H9 (cell line): ENCODE data around the gene TMIE. TPM values are rescaled to one million over a fixed set of nuclear protein-coding genes. Genes with fewer than 3 reads are reported as not detected.

Experiments
- DNase-seq: peaks from one replicate; pipeline ENCODE4 v3.0.0-alpha.2; 2017
- H2AFZ ChIP-seq: one replicate; pipeline ENCODE4 v1.6.1; 2013; ENCODE audit warnings: mild to moderate bottlenecking, low read length, control low read depth, moderate library complexity
- H2AK5ac ChIP-seq: 2 replicates; pipeline ENCODE4 v1.6.1; 2013; ENCODE audit warnings: low read length, control low read depth, mixed read lengths; ENCODE audit not compliant: insufficient read length
- H2BK120ac ChIP-seq: one replicate; pipeline ENCODE4 v1.6.1; 2013; ENCODE audit warnings: low read depth, mild to moderate bottlenecking, low read length, control low read depth, inconsistent platforms; ENCODE audit not compliant: poor library complexity, severe bottlenecking
- H2BK12ac ChIP-seq: 2 replicates; pipeline ENCODE4 v1.6.1; 2013; ENCODE audit warnings: low read length, control low read depth, mixed read lengths, low read depth; ENCODE audit not compliant: insufficient read length
- H2BK15ac ChIP-seq: 2 replicates; pipeline ENCODE4 v1.6.1; 2013; ENCODE audit warnings: low read depth, low read length, control low read depth
- H2BK20ac ChIP-seq: one replicate; pipeline ENCODE4 v1.6.1; 2013; ENCODE audit warnings: low read depth, mild to moderate bottlenecking, low read length, control low read depth, inconsistent platforms; ENCODE audit not compliant: poor library complexity, severe bottlenecking
- H2BK5ac ChIP-seq: 2 replicates; pipeline ENCODE4 v1.6.1; 2013; ENCODE audit warnings: low read length, control low read depth, mixed read lengths; ENCODE audit not compliant: insufficient read length
- H3K14ac ChIP-seq: 2 replicates; pipeline ENCODE4 v1.6.1; 2013; ENCODE audit warnings: low read length, control low read depth; ENCODE audit not compliant: insufficient read depth
- H3K18ac ChIP-seq: 2 replicates; pipeline ENCODE4 v1.6.1; 2013; ENCODE audit warnings: low read depth, mild to moderate bottlenecking, mixed read lengths, low read length, control low read depth; ENCODE audit not compliant: insufficient read length
- H3K23ac ChIP-seq: 2 replicates; pipeline ENCODE4 v1.6.1; 2013; ENCODE audit warnings: low read length, control low read depth, mixed read lengths, low read depth; ENCODE audit not compliant: insufficient read length
- H3K23me2 ChIP-seq: 2 replicates; pipeline ENCODE4 v1.6.1; 2013; ENCODE audit warnings: low read depth, mild to moderate bottlenecking, mixed read lengths, low read length, control low read depth; ENCODE audit not compliant: insufficient read length, poor library complexity, severe bottlenecking
- H3K27ac ChIP-seq: 2 replicates; pipeline ENCODE4 v1.5.1; 2013; ENCODE audit warnings: low read length, control low read depth, mixed read lengths, low read depth; ENCODE audit not compliant: insufficient read length
- H3K27me3 ChIP-seq: 2 replicates; pipeline ENCODE4 v1.6.1; 2013; ENCODE audit warnings: low read length, control low read depth, inconsistent platforms; ENCODE audit not compliant: insufficient read depth
- H3K4ac ChIP-seq: 2 replicates; pipeline ENCODE4 v1.6.1; 2013; ENCODE audit warnings: low read depth, mild to moderate bottlenecking, control low read depth, inconsistent platforms, low read length, moderate library complexity
- H3K4me1 ChIP-seq: 2 replicates; pipeline ENCODE4 v1.6.1; 2013; ENCODE audit warnings: low read length, control low read depth, inconsistent platforms; ENCODE audit not compliant: insufficient read depth
- H3K4me2 ChIP-seq: 2 replicates; pipeline ENCODE4 v1.6.1; 2013; ENCODE audit warnings: low read length, control low read depth, mixed read lengths; ENCODE audit not compliant: insufficient read length, insufficient read depth
- H3K56ac ChIP-seq: 2 replicates; pipeline ENCODE4 v1.6.1; 2013; ENCODE audit warnings: low read depth, mild to moderate bottlenecking, mixed read lengths, low read length, control low read depth; ENCODE audit not compliant: insufficient read length
- H3K79me1 ChIP-seq: 2 replicates; pipeline ENCODE4 v1.6.1; 2013; ENCODE audit warnings: low read depth, mild to moderate bottlenecking, moderate library complexity, low read length, control low read depth, inconsistent platforms; ENCODE audit not compliant: insufficient read depth, poor library complexity, severe bottlenecking
- H3K79me2 ChIP-seq: 2 replicates; pipeline ENCODE4 v1.6.1; 2013; ENCODE audit warnings: low read length, control low read depth, inconsistent platforms; ENCODE audit not compliant: insufficient read depth
- H3K9ac ChIP-seq: 2 replicates; pipeline ENCODE4 v1.6.1; 2013; ENCODE audit warnings: low read length, control low read depth, mixed read lengths; ENCODE audit not compliant: insufficient read length; ENCODE audit errors: extremely low read depth
- H3K9me3 ChIP-seq: one replicate; pipeline ENCODE4 v1.6.1; 2013; ENCODE audit warnings: low read depth, low read length, inconsistent platforms; ENCODE audit not compliant: control insufficient read depth
- H3T11ph ChIP-seq: one replicate; pipeline ENCODE4 v1.6.1; 2013; ENCODE audit warnings: mild to moderate bottlenecking, low read length, control low read depth, inconsistent platforms
- H4K20me1 ChIP-seq: one replicate; pipeline ENCODE4 v1.6.1; 2013; ENCODE audit not compliant: control insufficient read depth, insufficient read length, insufficient read depth
- H4K5ac ChIP-seq: 2 replicates; pipeline ENCODE4 v1.6.1; 2013; ENCODE audit warnings: low read depth, mild to moderate bottlenecking, mixed read lengths, low read length, control low read depth; ENCODE audit not compliant: insufficient read length
- H4K8ac ChIP-seq: replicated peaks from 2 replicates; pipeline ENCODE4 v1.6.1; 2013; ENCODE audit warnings: low read length, control low read depth, mixed read lengths, low read depth; ENCODE audit not compliant: insufficient read length
- H4K91ac ChIP-seq: 2 replicates; pipeline ENCODE4 v1.6.1; 2013; ENCODE audit warnings: low read depth, mild to moderate bottlenecking, moderate library complexity, mixed read lengths, low read length, control low read depth; ENCODE audit not compliant: insufficient read length
- H3K27ac Mint-ChIP-seq, 3 experiments: 2 replicates in 2 of 3; 3 replicates in 1 of 3; pipeline ENCODE4 v1.8.0; 2020 to 2021; ENCODE audit warnings: mixed read lengths in 3 of 3, mild to moderate bottlenecking in 1 of 3, moderate library complexity in 1 of 3
- H3K27me3 Mint-ChIP-seq: 2 replicates; pipeline ENCODE4 v1.8.0; 2021; ENCODE audit warnings: low read depth, mild to moderate bottlenecking, moderate library complexity, mixed read lengths
- H3K36me3 Mint-ChIP-seq, 3 experiments: 2 replicates in 2 of 3; 3 replicates in 1 of 3; pipeline ENCODE4 v1.8.0; 2020 to 2021; ENCODE audit warnings: low read depth in 3 of 3, mixed read lengths in 3 of 3; ENCODE audit not compliant: insufficient read depth in 1 of 3
- H3K4me1 Mint-ChIP-seq, 2 experiments: 2 replicates each; pipeline ENCODE4 v1.8.0; 2020; ENCODE audit warnings: mixed read lengths in 2 of 2
- H3K4me3 Mint-ChIP-seq, 2 experiments: 2 replicates in 1 of 2; 3 replicates in 1 of 2; pipeline ENCODE4 v1.8.0; 2020 to 2021; ENCODE audit warnings: mild to moderate bottlenecking in 2 of 2, mixed read lengths in 2 of 2, moderate library complexity in 1 of 2
- H3K9me3 Mint-ChIP-seq, 2 experiments: 2 replicates in 1 of 2; 3 replicates in 1 of 2; pipeline ENCODE4 v1.8.0; 2020; ENCODE audit warnings: mild to moderate bottlenecking in 2 of 2, mixed read lengths in 2 of 2, moderate library complexity in 1 of 2
- WGBS: extraction: QIAGEN DNeasy Blood & Tissue Kit; methylation state at CpG from one replicate; pipeline ENCODE4 v1.1.7; 2013; ENCODE audit warnings: missing lambda C conversion rate, low lambda C conversion rate, mixed read lengths; ENCODE audit not compliant: insufficient read length; ENCODE audit errors: extremely low coverage; 5-methylcytosine and 5-hydroxymethylcytosine counted together
- total RNA-seq: library from RNA; stranded (reverse); gene quantifications from 2 replicates; pipeline ENCODE4 v1.2.1, GENCODE V29; 2021
- TF ChIP-seq, protein P1 (sequence below): fragments of 200-600 bp; sonication (generic); conservative IDR thresholded peaks from 3 replicates; pipeline ENCODE4 v1.8.0; 2021; ENCODE audit warnings: antibody characterized with exemption, mild to moderate bottlenecking

The TMIE gene
- total RNA-seq, 1 experiment from 2014 or later: 0.63 TPM

DNA sequence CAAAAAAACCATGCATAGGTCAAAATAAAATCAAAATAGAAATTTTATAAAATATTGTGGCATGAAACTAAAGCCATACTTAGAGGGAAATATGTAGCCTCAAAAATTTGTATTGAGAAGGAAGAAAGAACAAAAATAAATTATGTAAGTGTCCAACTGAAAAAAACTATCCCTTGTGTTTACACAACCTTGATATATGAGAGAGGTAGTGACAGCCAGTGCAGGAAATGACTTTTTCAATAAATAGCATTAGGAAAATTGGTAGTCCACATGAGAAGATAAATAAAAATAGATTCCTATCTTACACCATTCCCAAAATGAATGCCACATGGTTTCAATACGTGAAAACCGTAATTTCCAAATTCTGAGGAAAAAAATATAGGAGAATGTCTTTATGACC, 29.6 kb downstream of the TMIE start:
- H2AFZ ChIP-seq: no peak overlapping the region
- no peak overlapping the region for H2BK20ac ChIP-seq
- H2BK15ac ChIP-seq: no peak overlapping the region
- no peaks in the 10 kb centered on the region for H3K79me2 ChIP-seq
- H4K5ac ChIP-seq: no peak overlapping the region
- Mint-ChIP-seq H3K27ac (no peak overlapping the region), H3K4me3 (no peak overlapping the region), H3K36me3 (no peaks in the 10 kb centered on the region), H3K27me3 (peaks cover 3% of the 10 kb centered on the region), H3K4me1 (peaks cover 21 to 27% of the 10 kb centered on the region in 2 experiments), H3K9me3 (no peaks in the 10 kb centered on the region)
- no peak overlapping the region for H3K14ac ChIP-seq
- no peak overlapping the region for H3K4ac ChIP-seq
- H2BK12ac ChIP-seq: no peak overlapping the region
- no peaks in the 10 kb centered on the region for H3K23me2 ChIP-seq
- no peak overlapping the region for H2BK5ac ChIP-seq
- no peaks in the 10 kb centered on the region for H3K9me3 ChIP-seq
- no peaks in the 10 kb centered on the region for H3K79me1 ChIP-seq
- H2BK120ac ChIP-seq: no peak overlapping the region
- no peak overlapping the region for H3K9ac ChIP-seq
- no peak overlapping the region for H2AK5ac ChIP-seq
- H3K18ac ChIP-seq: no peak overlapping the region
- no peak overlapping the region for H3K27ac ChIP-seq
- no peak for DNase-seq
- H3K27me3 ChIP-seq: no peaks in the 10 kb centered on the region
- H4K20me1 ChIP-seq: no peaks in the 10 kb centered on the region
- H4K91ac ChIP-seq: no peak overlapping the region
- no peaks in the 10 kb centered on the region; the same call in none of the 2 replicates for H3K4me1 ChIP-seq
- no peak overlapping the region for H3K56ac ChIP-seq
- TF ChIP-seq, protein P1, sequence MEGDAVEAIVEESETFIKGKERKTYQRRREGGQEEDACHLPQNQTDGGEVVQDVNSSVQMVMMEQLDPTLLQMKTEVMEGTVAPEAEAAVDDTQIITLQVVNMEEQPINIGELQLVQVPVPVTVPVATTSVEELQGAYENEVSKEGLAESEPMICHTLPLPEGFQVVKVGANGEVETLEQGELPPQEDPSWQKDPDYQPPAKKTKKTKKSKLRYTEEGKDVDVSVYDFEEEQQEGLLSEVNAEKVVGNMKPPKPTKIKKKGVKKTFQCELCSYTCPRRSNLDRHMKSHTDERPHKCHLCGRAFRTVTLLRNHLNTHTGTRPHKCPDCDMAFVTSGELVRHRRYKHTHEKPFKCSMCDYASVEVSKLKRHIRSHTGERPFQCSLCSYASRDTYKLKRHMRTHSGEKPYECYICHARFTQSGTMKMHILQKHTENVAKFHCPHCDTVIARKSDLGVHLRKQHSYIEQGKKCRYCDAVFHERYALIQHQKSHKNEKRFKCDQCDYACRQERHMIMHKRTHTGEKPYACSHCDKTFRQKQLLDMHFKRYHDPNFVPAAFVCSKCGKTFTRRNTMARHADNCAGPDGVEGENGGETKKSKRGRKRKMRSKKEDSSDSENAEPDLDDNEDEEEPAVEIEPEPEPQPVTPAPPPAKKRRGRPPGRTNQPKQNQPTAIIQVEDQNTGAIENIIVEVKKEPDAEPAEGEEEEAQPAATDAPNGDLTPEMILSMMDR: no peak
- no peak overlapping the region for H4K8ac ChIP-seq
- H3K23ac ChIP-seq: no peak overlapping the region
- no peak overlapping the region for H3K4me2 ChIP-seq
- H3T11ph ChIP-seq: no peak overlapping the region
- no CpG with 5 or more reads among the region's 2 CpGs for WGBS
